ENCODE measurements around the gene PPP2CA. TPM values are rescaled to one million over a fixed set of nuclear protein-coding genes. Genes with fewer than 3 reads are reported as not detected.

PPP2CA gene
- total RNA-seq, 4 donors from 2014 or later, result 30.4 to 198 (median 147) TPM

DNA sequence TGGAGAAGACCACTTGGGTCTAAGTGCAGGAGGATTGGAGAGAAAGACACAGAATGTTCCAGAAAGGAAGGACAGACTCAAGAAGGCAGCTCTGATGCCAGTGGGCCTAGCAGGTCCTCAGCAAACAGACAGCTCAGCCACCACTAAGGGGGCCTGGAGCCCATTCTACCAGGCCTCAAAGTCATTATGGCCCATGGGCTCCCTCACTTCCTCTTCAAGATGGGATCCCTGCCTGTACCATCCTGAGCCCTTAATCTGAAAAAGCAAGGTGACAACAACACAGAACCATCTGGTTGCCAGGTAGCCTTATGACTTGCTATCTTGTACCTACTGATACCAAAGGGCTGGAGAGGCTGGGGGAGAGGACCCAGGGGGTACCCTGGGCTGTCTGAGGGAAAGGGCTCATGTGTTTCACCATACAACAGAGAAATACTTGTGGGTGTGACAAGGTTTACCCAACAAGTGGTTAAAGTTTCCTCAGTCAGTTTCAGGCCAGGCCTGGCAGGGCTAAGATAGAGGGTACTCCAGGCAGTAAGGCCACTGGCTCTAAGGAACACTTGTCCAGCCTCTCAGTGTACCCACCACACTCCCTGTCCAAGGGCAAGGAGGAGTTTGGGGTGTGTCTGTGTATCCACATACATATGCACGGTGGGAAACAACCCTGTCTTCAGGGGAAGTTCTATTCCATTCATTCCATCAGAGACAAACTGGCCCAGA is 80.7 kb downstream of the PPP2CA start:
- no peak overlapping the region for H3K27ac ChIP-seq
- peaks cover 0 to 7% (median 3%) of the 10 kb centered on the region in 4 donors for H3K4me1 ChIP-seq
- intact Hi-C loops (cut with DNase I; ENCODE audit: low total_unique reads) (loop anchor here (5.0 kb wide), 1 partner anchor 103 kb away; no protein-coding TSS in a partner anchor), in situ Hi-C loops (cut with MboI; ENCODE audit: low pct_ligation_motif_present in 1 of 4, low pct_unique_long_range_greater_than_20kb in 1 of 4, low sequenced_read_pairs in 3 of 4) (loop anchor here in 3 of 4 donors (10.0 kb wide), 3 partner anchors 50 to 110 kb away; no protein-coding TSS in a partner anchor)
- no peaks in the 10 kb centered on the region for H3K27me3 ChIP-seq
- TF ChIP-seq, protein P1, sequence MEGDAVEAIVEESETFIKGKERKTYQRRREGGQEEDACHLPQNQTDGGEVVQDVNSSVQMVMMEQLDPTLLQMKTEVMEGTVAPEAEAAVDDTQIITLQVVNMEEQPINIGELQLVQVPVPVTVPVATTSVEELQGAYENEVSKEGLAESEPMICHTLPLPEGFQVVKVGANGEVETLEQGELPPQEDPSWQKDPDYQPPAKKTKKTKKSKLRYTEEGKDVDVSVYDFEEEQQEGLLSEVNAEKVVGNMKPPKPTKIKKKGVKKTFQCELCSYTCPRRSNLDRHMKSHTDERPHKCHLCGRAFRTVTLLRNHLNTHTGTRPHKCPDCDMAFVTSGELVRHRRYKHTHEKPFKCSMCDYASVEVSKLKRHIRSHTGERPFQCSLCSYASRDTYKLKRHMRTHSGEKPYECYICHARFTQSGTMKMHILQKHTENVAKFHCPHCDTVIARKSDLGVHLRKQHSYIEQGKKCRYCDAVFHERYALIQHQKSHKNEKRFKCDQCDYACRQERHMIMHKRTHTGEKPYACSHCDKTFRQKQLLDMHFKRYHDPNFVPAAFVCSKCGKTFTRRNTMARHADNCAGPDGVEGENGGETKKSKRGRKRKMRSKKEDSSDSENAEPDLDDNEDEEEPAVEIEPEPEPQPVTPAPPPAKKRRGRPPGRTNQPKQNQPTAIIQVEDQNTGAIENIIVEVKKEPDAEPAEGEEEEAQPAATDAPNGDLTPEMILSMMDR (IDR thresholded peaks at IDR 0.05), result no peak
- TF ChIP-seq EP300 (IDR thresholded peaks at IDR 0.05; ENCODE audit: low read depth) (no peak), POLR2A (IDR thresholded peaks at IDR 0.05) (no peak), POLR2AphosphoS5 (IDR thresholded peaks at IDR 0.05) (no peak)
- no peak for DNase-seq
- H3K9me3 ChIP-seq, result no peaks in the 10 kb centered on the region
- WGBS, 2 donors (ENCODE audit: low coverage in 1 of 2), result 27% methylated on average over 1 of the region's 1 CpG; no CpG with 5 or more reads in 1 of the 2 donors
- no peak overlapping the region for H3K4me3 ChIP-seq
- H3K36me3 ChIP-seq, result peaks cover 0 to 7% (median 2%) of the 10 kb centered on the region in 4 donors

Small RNA genes within 50 kb of the gene (small RNA-seq; reads per million reads assigned to genes)
- 0 reads per million in 4 donors for gene MIR3661

Other genes starting within 250 kb of the PPP2CA start
- 100 to 1,000 TPM; 106 to 210 (median 180) TPM for gene VDAC1, start 221.1 kb downstream of the PPP2CA start, total RNA-seq
- gene TCF7, start 111.4 kb downstream of the PPP2CA start, total RNA-seq, result 1 to 10 TPM in 3 of 4 donors, under 1 TPM in 1; 0.60 to 7.1 (median 3.1) TPM
- 100 to 1,000 TPM in 3 of 4 donors, 10 to 100 TPM in 1; 32.6 to 224 (median 170) TPM for gene SKP1, start 49.1 kb downstream of the PPP2CA start, total RNA-seq
- 1 to 10 TPM in 3 of 4 donors, under 1 TPM in 1; 0.96 to 4.0 (median 2.4) TPM for gene CDKL3, start 141.1 kb upstream of the PPP2CA start, total RNA-seq
- 100 to 1,000 TPM in 1 of 4 donors, 10 to 100 TPM in 3; 51.1 to 126 (median 71.6) TPM for gene UBE2B, start 145.5 kb upstream of the PPP2CA start, total RNA-seq
- 10 to 100 TPM in 2 of 4 donors, 1 to 10 TPM in 1, not detected in 1; 3.2 to 18.7 (median 12.9) TPM for gene CDKN2AIPNL, start 185.8 kb upstream of the PPP2CA start, total RNA-seq